ENCODE data around the gene IFT172. TPM values are rescaled to one million over a fixed set of nuclear protein-coding genes. Genes with fewer than 3 reads are reported as not detected.
A peak's percentile ranks its signal among the peaks of the same experiment; 100 is the strongest.

The IFT172 gene
- total and polyA plus RNA-seq, 2 donors (not counting 1 experiment from before 2014, with no cell fraction given) = 11.2 to 33.0 TPM

GRCh38 chr2:27531983-27532382 lies 42.4 kb upstream of the IFT172 start:
- H3K4me1 ChIP-seq (ENCODE audit: control insufficient read depth, extremely low read depth, insufficient read depth, low read length) = no peaks in the 10 kb centered on the region
- DNase-seq (ENCODE audit: low read depth in 2 of 2) = no peak
- no peak for TF ChIP-seq EZH2 (IDR thresholded peaks at IDR 0.05; ENCODE audit: low read length, missing control alignments)
- TF ChIP-seq, protein P1, sequence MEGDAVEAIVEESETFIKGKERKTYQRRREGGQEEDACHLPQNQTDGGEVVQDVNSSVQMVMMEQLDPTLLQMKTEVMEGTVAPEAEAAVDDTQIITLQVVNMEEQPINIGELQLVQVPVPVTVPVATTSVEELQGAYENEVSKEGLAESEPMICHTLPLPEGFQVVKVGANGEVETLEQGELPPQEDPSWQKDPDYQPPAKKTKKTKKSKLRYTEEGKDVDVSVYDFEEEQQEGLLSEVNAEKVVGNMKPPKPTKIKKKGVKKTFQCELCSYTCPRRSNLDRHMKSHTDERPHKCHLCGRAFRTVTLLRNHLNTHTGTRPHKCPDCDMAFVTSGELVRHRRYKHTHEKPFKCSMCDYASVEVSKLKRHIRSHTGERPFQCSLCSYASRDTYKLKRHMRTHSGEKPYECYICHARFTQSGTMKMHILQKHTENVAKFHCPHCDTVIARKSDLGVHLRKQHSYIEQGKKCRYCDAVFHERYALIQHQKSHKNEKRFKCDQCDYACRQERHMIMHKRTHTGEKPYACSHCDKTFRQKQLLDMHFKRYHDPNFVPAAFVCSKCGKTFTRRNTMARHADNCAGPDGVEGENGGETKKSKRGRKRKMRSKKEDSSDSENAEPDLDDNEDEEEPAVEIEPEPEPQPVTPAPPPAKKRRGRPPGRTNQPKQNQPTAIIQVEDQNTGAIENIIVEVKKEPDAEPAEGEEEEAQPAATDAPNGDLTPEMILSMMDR (conservative IDR thresholded peaks at IDR 0.05 in 1 of 2, IDR thresholded peaks at IDR 0.05 in 1 of 2; ENCODE audit: low read depth in 1 of 2, low read length in 2 of 2) = no peak
- no peak overlapping the region for H3K9ac ChIP-seq (ENCODE audit: insufficient read depth, low read length)
- no peaks in the 10 kb centered on the region for H3K36me3 ChIP-seq (ENCODE audit: control insufficient read depth, insufficient read depth, low read length)
- H3K27me3 ChIP-seq (ENCODE audit: control insufficient read depth, insufficient read depth, low read length) = peaks cover 2% of the 10 kb centered on the region
- no peaks in the 10 kb centered on the region for H4K20me1 ChIP-seq (ENCODE audit: control insufficient read depth, extremely low read depth, insufficient read depth, low read length)
- H3K4me3 ChIP-seq (replicated peaks in 1 of 4; ENCODE audit: control extremely low read depth in 1 of 4, insufficient read depth in 1 of 4, low read depth in 3 of 4, low read length in 4 of 4) = no peak overlapping the region
- no peak overlapping the region for H3K4me2 ChIP-seq (ENCODE audit: extremely low read depth, insufficient read depth, low read length)
- H2AFZ ChIP-seq (ENCODE audit: low read length) = no peak overlapping the region
- no peaks in the 10 kb centered on the region for H3K79me2 ChIP-seq (ENCODE audit: control insufficient read depth, insufficient read depth, low read length)
- no peak overlapping the region for H3K27ac ChIP-seq (ENCODE audit: insufficient read depth, low read length)
- H3K9me3 ChIP-seq (ENCODE audit: control insufficient read depth, insufficient read depth, low read depth, low read length) = no peaks in the 10 kb centered on the region

DNA sequence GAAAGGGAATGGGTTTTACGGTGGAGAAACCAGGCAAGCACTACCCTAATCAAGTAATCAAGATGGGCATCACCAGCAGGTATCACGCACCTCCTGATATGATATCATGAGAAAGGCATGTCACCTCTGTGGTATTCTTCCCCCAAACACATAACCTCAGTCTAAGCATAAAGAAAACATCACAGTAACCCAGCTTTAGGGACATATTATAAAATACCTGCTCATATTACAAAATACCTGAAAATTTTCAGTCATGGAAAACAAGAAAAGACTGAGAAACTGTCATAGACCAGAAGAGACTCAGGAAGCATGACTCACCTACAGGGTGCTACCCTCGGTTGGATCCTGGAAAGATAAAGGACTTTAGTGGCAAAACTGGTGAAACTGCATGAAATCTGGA lies 37.6 kb upstream of the IFT172 start:
- no peaks in the 10 kb centered on the region for H3K79me2 ChIP-seq (ENCODE audit: control insufficient read depth, insufficient read depth, low read length)
- H3K27ac ChIP-seq (ENCODE audit: insufficient read depth, low read length) = no peak overlapping the region
- no peak overlapping the region for H3K4me3 ChIP-seq (replicated peaks in 1 of 4; ENCODE audit: control extremely low read depth in 1 of 4, insufficient read depth in 1 of 4, low read depth in 3 of 4, low read length in 4 of 4)
- no peak overlapping the region for H2AFZ ChIP-seq (ENCODE audit: low read length)
- no peaks in the 10 kb centered on the region for H3K9me3 ChIP-seq (ENCODE audit: control insufficient read depth, insufficient read depth, low read depth, low read length)
- no peaks in the 10 kb centered on the region for H3K36me3 ChIP-seq (ENCODE audit: control insufficient read depth, insufficient read depth, low read length)
- no peaks in the 10 kb centered on the region for H3K27me3 ChIP-seq (ENCODE audit: control insufficient read depth, insufficient read depth, low read length)
- no peaks in the 10 kb centered on the region for H4K20me1 ChIP-seq (ENCODE audit: control insufficient read depth, extremely low read depth, insufficient read depth, low read length)
- DNase-seq (ENCODE audit: low read depth in 2 of 2) = peak in 1 of 2 donors; percentile 11
- no peaks in the 10 kb centered on the region for H3K4me1 ChIP-seq (ENCODE audit: control insufficient read depth, extremely low read depth, insufficient read depth, low read length)
- no peak overlapping the region for H3K9ac ChIP-seq (ENCODE audit: insufficient read depth, low read length)
- no peak for TF ChIP-seq EZH2 (IDR thresholded peaks at IDR 0.05; ENCODE audit: low read length, missing control alignments)
- TF ChIP-seq, protein P1 (conservative IDR thresholded peaks at IDR 0.05 in 1 of 2, IDR thresholded peaks at IDR 0.05 in 1 of 2; ENCODE audit: low read depth in 1 of 2, low read length in 2 of 2) = no peak
- H3K4me2 ChIP-seq (ENCODE audit: extremely low read depth, insufficient read depth, low read length) = no peak overlapping the region

DNA sequence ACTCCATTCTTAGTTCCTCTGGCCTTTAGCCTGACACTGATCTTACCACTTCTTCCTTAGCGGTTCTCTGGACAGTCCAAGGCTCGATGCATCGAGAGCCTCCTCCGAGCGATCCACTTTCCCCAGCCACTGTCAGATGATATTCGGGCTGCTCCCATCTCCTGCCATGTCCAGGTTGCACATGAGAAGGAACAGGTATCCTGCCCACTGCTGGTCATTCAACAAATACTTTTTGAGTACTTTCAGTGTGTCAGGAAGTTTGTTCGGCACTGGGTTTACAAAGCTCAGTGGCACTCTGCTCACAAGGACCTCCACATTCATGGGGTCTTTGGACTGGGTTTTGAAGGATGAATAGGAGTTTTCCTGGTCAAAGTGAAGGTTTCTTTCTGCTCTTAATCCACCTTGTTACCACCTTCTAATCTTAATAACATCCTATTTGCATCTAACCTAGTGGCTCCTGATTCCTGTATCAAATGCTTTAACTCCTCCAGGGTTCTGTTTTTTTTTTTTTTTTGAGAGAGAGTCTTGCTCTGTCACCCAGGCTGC lies 32.9 kb upstream of the IFT172 start:
- Histone ChIP-seq H4K20me1 (ENCODE audit: control insufficient read depth, extremely low read depth, insufficient read depth, low read length) (no peaks in the 10 kb centered on the region), H3K27me3 (ENCODE audit: control insufficient read depth, insufficient read depth, low read length) (no peaks in the 10 kb centered on the region), H2AFZ (ENCODE audit: low read length) (no peak overlapping the region), H3K9me3 (ENCODE audit: control insufficient read depth, insufficient read depth, low read depth, low read length) (no peaks in the 10 kb centered on the region), H3K4me1 (ENCODE audit: control insufficient read depth, extremely low read depth, insufficient read depth, low read length) (no peaks in the 10 kb centered on the region), H3K36me3 (ENCODE audit: control insufficient read depth, insufficient read depth, low read length) (no peaks in the 10 kb centered on the region), H3K4me2 (ENCODE audit: extremely low read depth, insufficient read depth, low read length) (no peak overlapping the region), H3K79me2 (ENCODE audit: control insufficient read depth, insufficient read depth, low read length) (no peaks in the 10 kb centered on the region), H3K9ac (ENCODE audit: insufficient read depth, low read length) (no peak overlapping the region), H3K4me3 (replicated peaks in 1 of 4; ENCODE audit: control extremely low read depth in 1 of 4, insufficient read depth in 1 of 4, low read depth in 3 of 4, low read length in 4 of 4) (no peak overlapping the region), H3K27ac (ENCODE audit: insufficient read depth, low read length) (no peak overlapping the region)
- DNase-seq (ENCODE audit: low read depth in 2 of 2) = no peak
- TF ChIP-seq EZH2 (IDR thresholded peaks at IDR 0.05; ENCODE audit: low read length, missing control alignments) = no peak
